WI38 (cell line): ENCODE results near the gene NFASC.
A peak's percentile ranks its signal among the peaks of the same experiment; 100 is the strongest.

Experiments used
- H3K4me3 ChIP-seq: 2 replicates; pipeline ENCODE4 v1.5.1; 2011; ENCODE audit warnings: low read depth, mild to moderate bottlenecking, control low read depth, low read length
- TF ChIP-seq, protein P1 (sequence below): IDR thresholded peaks from 2 replicates; pipeline ENCODE4 v1.5.1; 2012; ENCODE audit warnings: low read depth, mild to moderate bottlenecking, control low read depth, low read length

Gene NFASC

DNA sequence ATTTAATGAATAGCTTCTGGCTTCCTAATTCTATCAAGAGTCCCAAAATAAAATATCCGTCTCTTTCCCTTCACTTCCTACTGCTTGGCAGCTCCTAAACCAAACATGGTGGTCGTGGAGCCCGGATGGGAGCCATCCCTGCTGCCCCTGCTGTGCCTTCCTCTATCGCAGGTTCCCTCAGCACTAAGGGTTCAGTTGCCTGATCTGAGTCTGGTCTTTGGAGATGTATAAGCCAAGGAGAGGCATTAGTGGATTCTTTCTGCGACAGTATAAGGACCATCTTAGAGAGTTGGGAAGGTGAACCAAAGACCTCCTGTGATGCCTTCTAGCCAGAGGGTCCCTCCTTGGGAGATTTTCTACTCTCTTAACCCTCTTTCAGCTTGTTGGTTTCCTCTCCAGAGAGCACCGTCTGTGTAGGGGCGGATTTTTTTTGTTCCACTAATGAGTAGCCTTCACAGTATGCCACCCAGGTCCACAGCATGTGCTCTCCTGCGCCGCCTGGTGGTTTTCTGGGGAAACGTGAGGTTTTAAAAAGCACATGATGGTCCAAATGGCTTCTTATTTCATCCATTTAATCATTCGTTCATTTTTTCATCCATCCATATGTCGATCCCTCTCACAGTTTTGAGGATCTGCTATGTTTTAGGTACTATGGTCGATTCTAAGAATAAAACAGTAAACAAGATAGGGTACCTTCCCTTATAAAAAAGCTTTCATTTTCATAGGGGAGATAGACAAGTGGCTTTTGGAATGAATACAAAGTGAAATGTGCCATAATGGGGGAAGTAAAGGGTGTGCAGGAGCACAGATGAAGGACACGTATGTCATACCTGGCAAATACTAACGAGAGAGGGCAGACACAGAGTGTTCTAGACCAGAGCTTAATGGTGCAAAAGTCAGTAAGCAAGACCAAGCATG, 71.0 kb downstream of the NFASC start:
- H3K4me3 ChIP-seq = no peak overlapping the region
- TF ChIP-seq, protein P1, sequence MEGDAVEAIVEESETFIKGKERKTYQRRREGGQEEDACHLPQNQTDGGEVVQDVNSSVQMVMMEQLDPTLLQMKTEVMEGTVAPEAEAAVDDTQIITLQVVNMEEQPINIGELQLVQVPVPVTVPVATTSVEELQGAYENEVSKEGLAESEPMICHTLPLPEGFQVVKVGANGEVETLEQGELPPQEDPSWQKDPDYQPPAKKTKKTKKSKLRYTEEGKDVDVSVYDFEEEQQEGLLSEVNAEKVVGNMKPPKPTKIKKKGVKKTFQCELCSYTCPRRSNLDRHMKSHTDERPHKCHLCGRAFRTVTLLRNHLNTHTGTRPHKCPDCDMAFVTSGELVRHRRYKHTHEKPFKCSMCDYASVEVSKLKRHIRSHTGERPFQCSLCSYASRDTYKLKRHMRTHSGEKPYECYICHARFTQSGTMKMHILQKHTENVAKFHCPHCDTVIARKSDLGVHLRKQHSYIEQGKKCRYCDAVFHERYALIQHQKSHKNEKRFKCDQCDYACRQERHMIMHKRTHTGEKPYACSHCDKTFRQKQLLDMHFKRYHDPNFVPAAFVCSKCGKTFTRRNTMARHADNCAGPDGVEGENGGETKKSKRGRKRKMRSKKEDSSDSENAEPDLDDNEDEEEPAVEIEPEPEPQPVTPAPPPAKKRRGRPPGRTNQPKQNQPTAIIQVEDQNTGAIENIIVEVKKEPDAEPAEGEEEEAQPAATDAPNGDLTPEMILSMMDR = peak; percentile 94

DNA sequence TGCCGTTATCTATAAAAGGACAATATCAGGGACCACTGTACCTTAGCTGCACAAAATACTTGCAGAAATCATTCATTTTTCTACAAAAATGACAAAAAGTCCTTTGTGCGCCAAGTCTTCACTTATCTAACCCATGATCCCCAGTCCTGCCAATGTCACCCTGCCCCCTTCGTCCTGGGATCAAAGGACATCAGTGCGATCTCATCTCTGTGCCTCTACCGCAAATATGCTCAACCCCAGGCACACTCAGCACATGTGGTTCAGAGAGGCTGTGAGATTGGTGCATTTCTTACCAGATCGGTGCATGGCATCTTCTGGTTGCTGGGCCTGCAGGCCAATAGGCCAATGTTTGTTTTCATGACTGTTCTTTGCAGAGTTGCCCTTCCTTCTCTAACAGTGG, 72.8 kb downstream of the NFASC start:
- H3K4me3 ChIP-seq = no peak overlapping the region
- TF ChIP-seq, protein P1 = no peak

DNA sequence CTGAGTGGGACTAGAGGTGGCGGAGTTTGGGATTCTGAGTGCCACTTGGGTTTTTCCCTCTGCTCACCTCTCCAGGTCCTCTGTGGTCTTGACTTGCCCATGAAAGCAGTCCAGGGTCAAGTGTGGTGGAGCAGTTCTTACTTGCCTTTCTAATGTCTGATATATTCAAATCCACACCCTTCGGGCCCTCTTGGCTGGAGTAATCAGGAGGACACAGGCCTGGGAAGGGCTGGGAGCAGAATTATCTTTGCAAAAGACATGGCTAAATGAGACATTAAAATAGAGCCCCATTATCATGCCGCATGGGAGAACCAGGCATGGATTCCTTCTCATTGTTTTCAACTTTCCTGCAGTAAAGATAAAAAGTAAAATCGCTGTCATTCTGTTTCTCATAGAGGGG, 74.0 kb downstream of the NFASC start:
- H3K4me3 ChIP-seq = no peak overlapping the region
- TF ChIP-seq, protein P1 = no peak

DNA sequence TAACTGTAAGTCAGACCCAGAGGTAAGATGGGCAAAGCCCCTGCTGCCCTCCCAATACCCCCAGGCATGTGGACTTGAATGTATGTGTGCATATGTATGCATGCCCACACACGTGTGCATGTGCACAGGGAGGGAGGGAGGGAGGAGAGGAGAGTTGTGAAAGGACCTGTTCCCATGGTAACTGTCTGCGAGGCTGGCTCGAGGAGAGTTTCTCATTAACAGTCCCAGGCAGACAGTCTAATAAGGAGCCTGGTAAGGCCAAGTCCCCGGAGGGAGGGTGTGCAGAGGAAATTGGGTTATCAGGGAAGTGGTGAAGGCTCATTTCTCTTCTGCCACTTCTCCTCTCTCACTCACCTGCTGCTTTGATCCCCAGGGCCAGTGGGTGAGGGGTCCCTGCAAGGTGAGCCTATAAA, 74.9 kb downstream of the NFASC start:
- TF ChIP-seq, protein P1 = no peak
- no peak overlapping the region for H3K4me3 ChIP-seq

DNA sequence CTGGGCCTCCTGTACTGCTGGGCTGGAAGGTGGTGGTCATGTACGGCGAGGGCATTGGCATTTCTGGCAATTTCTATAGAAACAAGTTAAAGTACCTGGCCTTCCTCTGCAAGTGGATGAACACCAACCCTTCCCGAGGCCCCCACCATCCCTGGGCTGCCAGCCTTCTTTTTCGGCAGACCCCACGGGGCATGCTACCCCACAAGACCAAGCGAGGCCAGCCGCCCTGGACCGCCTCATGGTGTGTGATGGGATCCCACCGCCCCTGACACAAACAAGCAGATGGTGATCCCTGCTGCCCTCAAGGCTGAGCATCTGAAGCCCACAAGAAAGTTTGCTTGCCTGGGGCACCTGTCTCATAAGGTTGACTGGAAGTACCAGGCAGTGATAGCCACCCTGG, 76.0 kb downstream of the NFASC start:
- TF ChIP-seq, protein P1 = no peak

DNA sequence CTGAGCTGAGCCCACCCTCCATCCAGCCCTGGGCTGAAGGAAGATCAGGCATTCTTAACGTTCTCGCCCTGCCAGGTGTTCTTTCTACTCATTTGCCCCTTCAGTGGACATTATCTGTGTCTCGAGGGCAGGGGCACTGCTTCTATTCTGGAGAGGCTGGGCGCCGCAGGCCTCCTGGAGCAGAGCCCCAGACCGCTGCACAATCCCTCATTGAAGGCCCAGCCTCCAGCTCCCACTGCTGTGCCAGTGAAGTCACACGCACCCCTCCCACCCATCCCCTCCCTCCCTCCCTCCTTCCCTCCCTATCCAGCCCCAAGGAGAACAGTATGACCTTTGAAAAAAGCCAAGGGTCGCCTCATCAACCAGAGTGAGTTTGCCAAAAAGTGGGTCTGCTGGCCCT, 76.7 kb downstream of the NFASC start:
- H3K4me3 ChIP-seq = no peak overlapping the region
- TF ChIP-seq, protein P1 = no peak

More for the DNA sequence above, 76.0 kb downstream of the NFASC start:
- no peak overlapping the region for H3K4me3 ChIP-seq

DNA sequence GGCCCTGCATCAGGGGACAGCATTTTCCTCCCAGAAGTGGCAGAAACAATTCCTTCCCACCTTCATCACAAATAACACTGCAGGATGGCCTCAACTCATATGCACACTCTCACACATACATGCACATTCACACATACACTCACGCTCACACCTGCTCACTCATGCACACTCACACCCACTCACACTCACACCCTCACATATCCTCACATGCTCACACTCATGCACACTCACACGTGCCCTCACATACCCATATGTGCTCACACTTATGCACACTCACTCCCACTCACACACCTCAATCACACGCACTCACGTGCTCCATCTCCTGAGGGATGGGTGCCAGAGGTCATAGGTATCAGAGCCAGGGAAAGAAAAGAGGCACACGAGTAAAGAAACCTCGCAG, 77.1 kb downstream of the NFASC start:
- TF ChIP-seq, protein P1 = no peak

More for the DNA sequence above, 77.1 kb downstream of the NFASC start:
- no peak overlapping the region for H3K4me3 ChIP-seq
